ENCODE results near the gene ZFP37. TPM values are rescaled to one million over a fixed set of nuclear protein-coding genes. Genes with fewer than 3 reads are reported as not detected.
"Not testable (repeated sequence)": the region's sequence is repeated elsewhere in the genome, so short reads cannot be mapped to it uniquely, and the experiment has no call there.

The ZFP37 gene
- total RNA-seq, result 1 to 10 TPM in 2 of 4 donors, under 1 TPM in 2; 0.53 to 3.3 (median 1.0) TPM

GRCh38 chr9:113056191-113057106, at the start of gene ZFP37:
Gene ZFP37 (minus strand): TSS chr9:113056724. CDS start chr9:113056688, 36 bp downstream.
- TF ChIP-seq, protein P1, sequence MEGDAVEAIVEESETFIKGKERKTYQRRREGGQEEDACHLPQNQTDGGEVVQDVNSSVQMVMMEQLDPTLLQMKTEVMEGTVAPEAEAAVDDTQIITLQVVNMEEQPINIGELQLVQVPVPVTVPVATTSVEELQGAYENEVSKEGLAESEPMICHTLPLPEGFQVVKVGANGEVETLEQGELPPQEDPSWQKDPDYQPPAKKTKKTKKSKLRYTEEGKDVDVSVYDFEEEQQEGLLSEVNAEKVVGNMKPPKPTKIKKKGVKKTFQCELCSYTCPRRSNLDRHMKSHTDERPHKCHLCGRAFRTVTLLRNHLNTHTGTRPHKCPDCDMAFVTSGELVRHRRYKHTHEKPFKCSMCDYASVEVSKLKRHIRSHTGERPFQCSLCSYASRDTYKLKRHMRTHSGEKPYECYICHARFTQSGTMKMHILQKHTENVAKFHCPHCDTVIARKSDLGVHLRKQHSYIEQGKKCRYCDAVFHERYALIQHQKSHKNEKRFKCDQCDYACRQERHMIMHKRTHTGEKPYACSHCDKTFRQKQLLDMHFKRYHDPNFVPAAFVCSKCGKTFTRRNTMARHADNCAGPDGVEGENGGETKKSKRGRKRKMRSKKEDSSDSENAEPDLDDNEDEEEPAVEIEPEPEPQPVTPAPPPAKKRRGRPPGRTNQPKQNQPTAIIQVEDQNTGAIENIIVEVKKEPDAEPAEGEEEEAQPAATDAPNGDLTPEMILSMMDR (IDR thresholded peaks at IDR 0.05), result no peak
- TF ChIP-seq POLR2A (IDR thresholded peaks at IDR 0.05), result no peak
- DNase-seq, result peak; percentile 79 to 94 (median 81)
- H3K27me3 ChIP-seq, result no peaks in the 10 kb centered on the region
- H3K36me3 ChIP-seq, result no peaks in the 10 kb centered on the region
- peaks cover 0 to 66% (median 18%) of the 10 kb centered on the region in 4 donors for H3K9me3 ChIP-seq
- no peaks in the 10 kb centered on the region for H3K4me1 ChIP-seq
- H3K4me3 ChIP-seq, result peak within 1 kb of the TSS; percentile 57 to 64 (median 62)
- peak within 1 kb of the TSS in 3 of 4 donors; percentile 49 to 52 (median 52) for H3K27ac ChIP-seq

GRCh38 chr9:113105345-113105744, 48.8 kb upstream of the ZFP37 start:
- not testable (repeated sequence) for H3K4me3 ChIP-seq, H3K36me3 ChIP-seq, H3K27me3 ChIP-seq, H3K9me3 ChIP-seq, H3K27ac ChIP-seq, DNase-seq, H3K4me1 ChIP-seq

GRCh38 chr9:113095561-113095960, 39.0 kb upstream of the ZFP37 start:
- H3K4me1 ChIP-seq, result no peaks in the 10 kb centered on the region
- DNase-seq, result no peak
- TF ChIP-seq POLR2A (IDR thresholded peaks at IDR 0.05), result no peak
- TF ChIP-seq, protein P1 (IDR thresholded peaks at IDR 0.05), result no peak
- H3K36me3 ChIP-seq, result no peaks in the 10 kb centered on the region
- H3K27ac ChIP-seq, result no peak overlapping the region
- H3K4me3 ChIP-seq, result no peak overlapping the region
- no peaks in the 10 kb centered on the region for H3K27me3 ChIP-seq
- H3K9me3 ChIP-seq, result no peaks in the 10 kb centered on the region

GRCh38 chr9:113089924-113090323, 33.4 kb upstream of the ZFP37 start:
- not testable (repeated sequence) for DNase-seq, H3K4me3 ChIP-seq, H3K9me3 ChIP-seq, H3K27me3 ChIP-seq, H3K4me1 ChIP-seq, H3K27ac ChIP-seq, H3K36me3 ChIP-seq

GRCh38 chr9:113089143-113089505, 32.6 kb upstream of the ZFP37 start:
- not testable (repeated sequence) for H3K9me3 ChIP-seq, DNase-seq, H3K27ac ChIP-seq, H3K4me1 ChIP-seq, H3K36me3 ChIP-seq, H3K27me3 ChIP-seq, H3K4me3 ChIP-seq

DNA sequence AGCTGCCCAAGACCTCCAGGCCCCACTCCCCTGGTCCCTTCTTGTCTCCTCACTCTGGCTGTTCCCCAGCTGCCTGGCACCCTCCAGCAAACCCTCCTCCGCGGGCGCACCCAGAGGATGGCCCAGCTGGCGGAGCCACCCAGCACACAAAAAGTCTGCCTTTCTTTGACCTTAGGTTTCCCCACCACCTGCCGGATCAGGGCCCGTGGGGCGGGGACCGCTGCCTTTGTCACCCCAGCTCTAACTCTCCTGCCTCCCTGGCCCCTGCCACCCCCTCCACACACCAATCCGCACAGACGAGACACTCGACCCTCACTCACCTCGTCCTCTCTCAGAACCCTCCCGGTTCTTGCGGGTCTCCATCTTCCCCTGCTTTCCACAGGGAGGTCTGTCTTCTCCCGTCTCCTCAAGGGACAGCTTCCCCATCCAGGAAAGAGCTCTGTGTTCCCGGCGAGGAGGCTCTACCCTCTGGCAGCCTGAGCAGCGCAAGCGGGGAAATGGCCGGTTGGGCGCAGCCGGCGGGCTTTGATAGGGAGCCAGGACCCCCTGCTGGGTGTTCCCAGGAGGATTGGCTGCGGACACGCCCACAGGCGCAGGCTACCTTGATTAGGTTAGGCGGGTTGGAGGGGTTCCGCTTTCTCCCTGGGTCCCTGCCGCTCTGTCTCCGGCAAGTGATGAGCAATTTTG, 32.1 kb upstream of the ZFP37 start:
- not testable (repeated sequence) for DNase-seq, H3K27ac ChIP-seq, H3K4me3 ChIP-seq, H3K4me1 ChIP-seq, H3K9me3 ChIP-seq, H3K27me3 ChIP-seq, H3K36me3 ChIP-seq

- H3K27me3 ChIP-seq, H3K4me1 ChIP-seq, H3K36me3 ChIP-seq, H3K27ac ChIP-seq, H3K4me3 ChIP-seq: not testable (repeated sequence)
- peak in 1 of 3 donors; percentile 60 for DNase-seq
- H3K9me3 ChIP-seq, result peaks cover 0 to 22% (median 9%) of the 10 kb centered on the region in 4 donors
Observed at GRCh38 chr9:113062932-113063310, 6.4 kb upstream of the ZFP37 start.

DNA sequence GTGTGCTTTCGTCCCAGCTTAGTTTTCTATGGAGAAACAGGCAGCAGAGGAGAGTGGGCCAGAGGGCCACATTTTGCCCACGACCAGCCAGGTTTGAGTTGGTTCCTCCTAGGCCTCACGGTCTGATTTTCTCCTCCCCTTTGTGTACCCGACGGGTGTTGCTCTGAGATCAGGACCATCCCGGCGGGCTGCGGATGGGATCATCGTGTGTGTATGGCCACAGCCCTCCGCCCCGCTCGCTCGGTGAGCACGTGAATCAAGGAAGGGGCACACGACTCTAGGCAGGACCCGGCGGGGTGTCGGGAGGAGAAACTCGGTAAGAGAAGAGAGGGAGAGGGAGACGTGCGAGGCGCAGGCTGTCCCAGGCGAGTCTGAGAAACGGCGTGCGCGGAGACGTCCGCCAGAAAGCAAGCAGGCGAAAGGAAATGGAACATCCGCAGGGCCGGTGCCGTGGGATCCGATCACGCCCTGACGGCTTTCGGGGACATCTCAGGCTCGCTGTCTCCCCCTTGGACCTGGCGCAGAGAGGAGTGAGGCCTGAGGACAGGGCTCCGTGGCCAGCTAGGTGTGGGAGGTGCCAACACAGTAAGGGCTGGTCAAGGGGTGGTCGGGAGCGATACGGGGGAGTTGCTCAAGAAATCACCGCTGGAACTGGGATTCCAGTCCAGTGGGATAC, 5.9 kb upstream of the ZFP37 start:
- peaks cover 0 to 22% (median 9%) of the 10 kb centered on the region in 4 donors for H3K9me3 ChIP-seq
- not testable (repeated sequence) for H3K36me3 ChIP-seq, H3K27me3 ChIP-seq, H3K4me1 ChIP-seq, H3K4me3 ChIP-seq, H3K27ac ChIP-seq
- peak in 1 of 3 donors; percentile 54 for DNase-seq

DNA sequence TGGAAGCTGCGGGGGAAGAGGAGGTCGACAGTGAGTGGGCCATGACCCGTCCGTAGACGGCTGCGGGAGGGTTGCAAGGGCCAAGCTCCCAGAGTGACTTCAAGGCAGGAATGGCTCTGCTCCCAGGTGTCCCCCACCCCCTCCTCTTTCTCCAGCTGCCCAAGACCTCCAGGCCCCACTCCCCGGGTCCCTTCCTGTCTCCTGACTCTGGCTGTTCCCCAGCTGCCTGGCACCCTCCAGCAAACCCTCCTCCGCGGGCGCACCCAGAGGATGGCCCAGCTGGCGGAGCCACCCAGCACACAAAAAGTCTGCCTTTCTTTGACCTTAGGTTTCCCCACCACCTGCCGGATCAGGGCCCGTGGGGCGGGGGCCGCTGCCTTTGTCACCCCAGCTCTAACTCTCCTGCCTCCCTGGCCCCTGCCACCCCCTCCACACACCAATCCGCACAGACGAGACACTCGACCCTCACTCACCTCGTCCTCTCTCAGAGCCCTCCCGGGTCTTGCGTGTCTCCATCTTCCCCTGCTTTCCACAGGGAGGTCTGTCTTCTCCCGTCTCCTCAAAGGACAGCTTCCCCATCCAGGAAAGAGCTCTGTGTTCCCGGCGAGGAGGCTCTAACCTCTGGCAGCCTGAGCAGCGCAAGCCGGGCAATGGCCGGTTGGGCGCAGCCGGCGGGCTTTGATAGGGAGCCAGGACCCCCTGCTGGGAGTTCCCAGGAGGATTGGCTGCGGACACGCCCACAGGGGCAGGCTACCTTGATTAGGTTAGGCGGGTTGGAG, 4.7 kb upstream of the ZFP37 start:
- H3K4me3 ChIP-seq, H3K27ac ChIP-seq, H3K36me3 ChIP-seq, H3K27me3 ChIP-seq, H3K4me1 ChIP-seq: not testable (repeated sequence)
- peak in 1 of 3 donors; percentile 71 for DNase-seq
- peaks cover 0 to 29% (median 12%) of the 10 kb centered on the region in 4 donors for H3K9me3 ChIP-seq

GRCh38 chr9:113059581-113060284, 3.2 kb upstream of the ZFP37 start:
- not testable (repeated sequence) for H3K36me3 ChIP-seq, H3K27ac ChIP-seq, H3K4me3 ChIP-seq, H3K4me1 ChIP-seq, H3K27me3 ChIP-seq
- H3K9me3 ChIP-seq, result peaks cover 0 to 42% (median 12%) of the 10 kb centered on the region in 4 donors
- DNase-seq, result peak in 1 of 3 donors; percentile 46
